ENCODE results near the gene GDPD2. TPM values are rescaled to one million over a fixed set of nuclear protein-coding genes. Genes with fewer than 3 reads are reported as not detected.

GDPD2 gene
- polyA plus RNA-seq, 2 of the 4 experiments (the other 2 are of a cell fraction) = 0.04 to 0.12 TPM

DNA sequence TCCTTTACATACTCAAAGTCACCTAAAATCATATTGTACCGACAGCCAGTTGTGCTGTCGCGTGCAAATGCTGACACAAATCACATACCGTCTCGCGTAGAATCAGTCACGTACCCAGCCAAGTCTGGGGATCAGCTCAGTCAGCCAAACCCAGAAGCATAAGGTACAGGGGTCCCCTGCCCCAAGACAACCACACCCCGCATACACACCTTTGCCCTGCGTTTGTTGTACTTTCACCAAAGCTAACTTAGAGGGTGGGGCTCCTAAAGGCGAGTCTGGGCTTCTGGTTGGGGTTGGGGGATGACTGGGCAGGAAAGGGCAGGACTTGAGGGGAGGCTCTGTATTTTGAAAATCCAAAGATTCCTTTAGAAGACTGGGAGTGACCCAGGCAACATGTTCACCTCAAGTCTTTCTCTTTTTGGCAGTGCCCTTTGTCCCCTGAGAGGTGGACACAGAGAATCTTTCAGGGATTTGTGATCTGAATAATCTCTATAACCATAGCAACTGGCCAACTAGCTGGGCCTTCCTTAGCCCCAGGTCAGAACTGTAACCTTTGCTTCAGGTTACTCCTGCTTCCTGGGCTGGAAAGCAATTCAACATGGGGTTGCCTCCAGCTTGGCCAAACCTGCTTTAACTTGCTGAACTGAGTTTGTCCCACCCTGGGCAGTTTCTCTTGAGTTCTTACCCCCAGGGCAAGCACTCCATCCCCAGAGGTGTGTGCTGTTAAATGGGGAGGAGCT lies 992 bp downstream of the GDPD2 start:
- FAIRE-seq (no peak), DNase-seq (ENCODE audit: low read depth in 1 of 2, low spot score in 1 of 2) (no peak), ATAC-seq (no peak; a peak in 1 of 6 replicates)
- Histone ChIP-seq H3K9me3 (no peaks in the 10 kb centered on the region), H3K4me3 (no peak overlapping the region), H3K4me1 (no peaks in the 10 kb centered on the region), H3K27ac (no peak overlapping the region), H3K4me2 (no peak overlapping the region)
- 96% methylated on average over 10 of the region's 10 CpGs for WGBS (ENCODE audit: missing lambda C conversion rate)
- POLR2A ChIA-PET = no interaction called here
- CTCF ChIA-PET = interaction anchor here (0.8 to 8.6 kb wide), 3 partner anchors 10 to 241 kb away, joined by 3 to 44 read pairs (median 3); no protein-coding TSS in a partner anchor
- no peak for TF ChIP-seq BHLHE40 (IDR thresholded peaks at IDR 0.05; ENCODE audit: low read depth, low read length)
- TF ChIP-seq HOXA7 (CRISPR knock-in tag; IDR thresholded peaks at IDR 0.05) = no peak

DNA sequence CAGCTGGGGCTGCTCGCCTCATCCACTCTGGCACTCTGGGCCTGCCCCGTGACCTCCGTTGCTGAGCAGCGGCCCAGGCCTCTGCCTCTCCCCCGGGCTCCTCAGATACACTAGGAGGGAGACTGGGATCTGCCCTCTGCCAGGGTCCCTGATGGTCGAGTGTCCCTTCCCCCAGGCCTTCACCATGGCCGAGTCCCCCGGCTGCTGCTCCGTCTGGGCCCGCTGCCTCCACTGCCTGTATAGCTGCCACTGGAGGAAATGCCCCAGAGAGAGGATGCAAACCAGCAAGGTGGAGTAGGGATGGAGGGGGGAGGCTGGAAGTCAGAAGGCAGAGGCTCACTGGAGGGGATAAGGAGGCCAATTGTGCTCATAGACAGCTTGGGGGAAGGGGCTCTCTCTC lies 1.7 kb downstream of the GDPD2 start:
- H3K4me2 ChIP-seq = no peak overlapping the region
- no peak for TF ChIP-seq NFE2L2 (conservative IDR thresholded peaks at IDR 0.05; ENCODE audit: low read length)
- no peak for TF ChIP-seq HDAC2 (IDR thresholded peaks at IDR 0.05)
- no peak for TF ChIP-seq KDM1A (IDR thresholded peaks at IDR 0.05; ENCODE audit: low read depth)
- no peak for TF ChIP-seq EP300 (IDR thresholded peaks at IDR 0.05)
- TF ChIP-seq, protein P1, sequence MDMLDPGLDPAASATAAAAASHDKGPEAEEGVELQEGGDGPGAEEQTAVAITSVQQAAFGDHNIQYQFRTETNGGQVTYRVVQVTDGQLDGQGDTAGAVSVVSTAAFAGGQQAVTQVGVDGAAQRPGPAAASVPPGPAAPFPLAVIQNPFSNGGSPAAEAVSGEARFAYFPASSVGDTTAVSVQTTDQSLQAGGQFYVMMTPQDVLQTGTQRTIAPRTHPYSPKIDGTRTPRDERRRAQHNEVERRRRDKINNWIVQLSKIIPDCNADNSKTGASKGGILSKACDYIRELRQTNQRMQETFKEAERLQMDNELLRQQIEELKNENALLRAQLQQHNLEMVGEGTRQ (IDR thresholded peaks at IDR 0.05) = no peak
- TF ChIP-seq CEBPB (IDR thresholded peaks at IDR 0.05) = no peak
- no peak for TF ChIP-seq CBX2 (IDR thresholded peaks at IDR 0.05; ENCODE audit: borderline replicate concordance, low read depth)
- no peak for TF ChIP-seq RARB (CRISPR knock-in tag; IDR thresholded peaks at IDR 0.05)
- no peak for TF ChIP-seq ZFP36 (IDR thresholded peaks at IDR 0.05; ENCODE audit: borderline replicate concordance, partially characterized antibody)
- TF ChIP-seq HOXB13 (CRISPR knock-in tag; IDR thresholded peaks at IDR 0.05; ENCODE audit: low read depth) = no peak
- no peak for TF ChIP-seq KDM5A (IDR thresholded peaks at IDR 0.05)
- no peak for TF ChIP-seq RAD21 (conservative IDR thresholded peaks at IDR 0.05 in 1 of 2, IDR thresholded peaks at IDR 0.05 in 1 of 2)
- no peak for TF ChIP-seq RNF2 (IDR thresholded peaks at IDR 0.05; ENCODE audit: borderline replicate concordance, low read depth)
- no peak for TF ChIP-seq FOSL2 (IDR thresholded peaks at IDR 0.05)
- no peak for TF ChIP-seq FOSL2 (CRISPR knock-in tag; IDR thresholded peaks at IDR 0.05)
- TF ChIP-seq NPAS2 (CRISPR knock-in tag; IDR thresholded peaks at IDR 0.05; ENCODE audit: borderline replicate concordance) = no peak
- no peak for TF ChIP-seq SREBF2 (IDR thresholded peaks at IDR 0.05)
- TF ChIP-seq, protein P2, sequence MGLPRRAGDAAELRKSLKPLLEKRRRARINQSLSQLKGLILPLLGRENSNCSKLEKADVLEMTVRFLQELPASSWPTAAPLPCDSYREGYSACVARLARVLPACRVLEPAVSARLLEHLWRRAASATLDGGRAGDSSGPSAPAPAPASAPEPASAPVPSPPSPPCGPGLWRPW (IDR thresholded peaks at IDR 0.05) = no peak
- no peak for TF ChIP-seq FOSB (CRISPR knock-in tag; IDR thresholded peaks at IDR 0.05)
- TF ChIP-seq ZNF302 (CRISPR knock-in tag; IDR thresholded peaks at IDR 0.05) = no peak
- TF ChIP-seq GATA3 (IDR thresholded peaks at IDR 0.05; ENCODE audit: borderline replicate concordance) = no peak
- no peaks in the 10 kb centered on the region for H3K4me1 ChIP-seq
- CTCF ChIA-PET = interaction anchor here (8.6 kb wide), 1 partner anchor 9 kb away, joined by 44 read pairs; no protein-coding TSS in a partner anchor
- ATAC-seq (no peak; a peak in 3 of 6 replicates), FAIRE-seq (no peak), DNase-seq (ENCODE audit: low read depth in 1 of 2, low spot score in 1 of 2) (no peak)
- H3K27ac ChIP-seq = no peak overlapping the region
- POLR2A ChIA-PET = no interaction called here
- no peaks in the 10 kb centered on the region for H3K9me3 ChIP-seq
- H3K4me3 ChIP-seq = no peak overlapping the region
- WGBS (ENCODE audit: missing lambda C conversion rate) = 86% methylated on average over 7 of the region's 10 CpGs

Measured in A549 (cell line).